HCT116 (cell line): ENCODE measurements around the gene CD99L2. TPM values are rescaled to one million over a fixed set of nuclear protein-coding genes. Genes with fewer than 3 reads are reported as not detected.

Source experiments
- ATAC-seq: fragments of 200-7000 bp; cut with Tn5 transposase; 2 replicates; pipeline ENCODE4 v1.9.1; 2020; ENCODE audit warnings: mild to moderate bottlenecking, moderate library complexity
- BruUV-seq: library from RNA; stranded (reverse); fragments of 400-500 nt; replicated peaks from 2 replicates; lab custom pipeline; 2021; lab: Mats Ljungman, UMichigan
- CTCF ChIA-PET: fragments of 300-600 bp; sonication (Branson Sonifier 250); formaldehyde crosslinking; loops from one replicate; lab custom pipeline; 2021; ENCODE audit warnings: antibody characterized with exemption; lab: Charles Lee
- POLR2A ChIA-PET: fragments of 300-600, 350-600 bp; sonication (Branson Sonifier 250); formaldehyde crosslinking; loops from one replicate; lab custom pipeline; 2021; ENCODE audit warnings: antibody characterized with exemption; lab: Charles Lee
- RAD21 ChIA-PET, 2 experiments: fragments of 300-600 bp; sonication (Branson Sonifier 250); formaldehyde crosslinking; loops; one replicate each; lab custom pipeline; 2023; ENCODE audit warnings: low total read pairs in 2 of 2; ENCODE audit not compliant: uncharacterized antibody in 2 of 2, unreplicated experiment in 2 of 2, low non-redundant PET in 1 of 2; lab: Charles Lee
- DNase-seq: peaks from one replicate; pipeline ENCODE4 v3.0.0-alpha.2; 2010; ENCODE audit warnings: low read depth, low spot score
- H2AFZ ChIP-seq: fragments of 200-600 bp; shearing (Covaris generic), sonication (generic); 2 replicates; pipeline ENCODE4 v1.6.1; 2017; ENCODE audit warnings: low read depth, mixed run types, mixed read lengths, antibody characterized with exemption, low read length; ENCODE audit not compliant: poor library complexity, severe bottlenecking
- H3K27ac ChIP-seq: 2 replicates; pipeline ENCODE4 v1.5.1; 2012; ENCODE audit warnings: low read depth, low read length
- H3K27me3 ChIP-seq: fragments of 200-600 bp; sonication (generic); 2 replicates; pipeline ENCODE4 v1.6.1; 2016; ENCODE audit warnings: mixed run types, low read length, mixed read lengths; ENCODE audit not compliant: insufficient read depth
- H3K36me3 ChIP-seq, 2 experiments: fragments of 200-500 bp in 1 of 2; fragments of 200-600 bp in 1 of 2; sonication (Bioruptor generic) in 1 of 2; sonication (generic) in 1 of 2; 2 replicates each; pipeline versions ENCODE4 v1.5.1 to v1.6.1; 2014 to 2016; ENCODE audit warnings: low read length in 2 of 2, inconsistent platforms in 1 of 2, mixed read lengths in 1 of 2, mixed run types in 1 of 2; ENCODE audit not compliant: insufficient read depth in 2 of 2, control insufficient read depth in 1 of 2
- H3K4me1 ChIP-seq, 2 experiments: fragments of 200-600 bp in 1 of 2; sonication (generic) in 1 of 2; 2 replicates each; pipeline versions ENCODE4 v1.5.1 to v1.6.1; 2012 to 2017; ENCODE audit warnings: low read length in 2 of 2, inconsistent platforms in 1 of 2, mild to moderate bottlenecking in 1 of 2, mixed read lengths in 1 of 2, mixed run types in 1 of 2, moderate library complexity in 1 of 2; ENCODE audit not compliant: insufficient read depth in 2 of 2, control insufficient read depth in 1 of 2
- H3K4me2 ChIP-seq: fragments of 200-600 bp; sonication (generic); 2 replicates; pipeline ENCODE4 v1.6.1; 2017; ENCODE audit warnings: mixed run types, low read length, mixed read lengths
- H3K4me3 ChIP-seq, 2 experiments: fragments of 200-600 bp in 1 of 2; sonication (generic) in 1 of 2; replicated peaks in 1 of 2; 2 replicates each; pipeline ENCODE4 v1.5.1; 2011 to 2016; ENCODE audit warnings: low read length in 2 of 2, control low read depth in 1 of 2, low read depth in 1 of 2, mild to moderate bottlenecking in 1 of 2, mixed read lengths in 1 of 2, mixed run types in 1 of 2
- H3K79me2 ChIP-seq: fragments of 200-600 bp; sonication (generic); 2 replicates; pipeline ENCODE4 v1.6.1; 2017; ENCODE audit warnings: mild to moderate bottlenecking, mixed run types, low read length, moderate library complexity, mixed read lengths; ENCODE audit not compliant: insufficient read depth
- H3K9ac ChIP-seq: fragments of 200-600 bp; sonication (generic); 2 replicates; pipeline ENCODE4 v1.6.1; 2016; ENCODE audit warnings: low read length, mixed read lengths
- H3K9me2 ChIP-seq: fragments of 200-600 bp; sonication (generic), shearing (Covaris generic); 2 replicates; pipeline ENCODE4 v1.6.1; 2017; ENCODE audit warnings: mixed run types, mild to moderate bottlenecking, moderate library complexity; ENCODE audit not compliant: insufficient read depth
- H3K9me3 ChIP-seq, 2 experiments: fragments of 200-500 bp in 1 of 2; fragments of 200-600 bp in 1 of 2; sonication (Bioruptor generic) in 1 of 2; sonication (generic) in 1 of 2; 2 replicates each; pipeline ENCODE4 v1.6.1; 2014 to 2017; ENCODE audit warnings: low read length in 2 of 2, mixed read lengths in 2 of 2, inconsistent platforms in 1 of 2, low read depth in 1 of 2, mild to moderate bottlenecking in 1 of 2, mixed run types in 1 of 2, moderate library complexity in 1 of 2; ENCODE audit not compliant: control insufficient read depth in 1 of 2, insufficient read depth in 1 of 2
- H4K20me1 ChIP-seq: fragments of 200-600 bp; sonication (generic), shearing (Covaris generic); 2 replicates; pipeline ENCODE4 v1.6.1; 2017; ENCODE audit warnings: mixed run types, mild to moderate bottlenecking, moderate library complexity; ENCODE audit not compliant: insufficient read depth
- EZH2phosphoT487 ChIP-seq: fragments of 200-600 bp; IDR thresholded peaks from 2 replicates; pipeline ENCODE4 v1.6.1; 2018; ENCODE audit warnings: antibody characterized with exemption, borderline replicate concordance
- RAD21 ChIP-seq: IDR thresholded peaks from 2 replicates; pipeline ENCODE4 v1.6.1; 2012; ENCODE audit warnings: low read depth, mild to moderate bottlenecking
- intact Hi-C: fragments of 100-400 bp; cut with micrococcal nuclease; formaldehyde crosslinking; loops from 2 replicates; pipeline ENCODE4 v1.10.0; 2022
- total RNA-seq: library from RNA; stranded (reverse); gene quantifications from one replicate; pipeline ENCODE4 v1.2.1, GENCODE V29; 2021; ENCODE audit not compliant: unreplicated experiment
- TF ChIP-seq, protein P1 (sequence below): IDR thresholded peaks from 2 replicates; pipeline ENCODE4 v1.6.1; 2012
- TF ChIP-seq, protein P2 (sequence below): IDR thresholded peaks from 2 replicates; pipeline ENCODE4 v1.6.1; 2012; ENCODE audit warnings: low read depth

Gene CD99L2
- total RNA-seq, 1 experiment from 2014 or later, result 6.2 TPM

DNA sequence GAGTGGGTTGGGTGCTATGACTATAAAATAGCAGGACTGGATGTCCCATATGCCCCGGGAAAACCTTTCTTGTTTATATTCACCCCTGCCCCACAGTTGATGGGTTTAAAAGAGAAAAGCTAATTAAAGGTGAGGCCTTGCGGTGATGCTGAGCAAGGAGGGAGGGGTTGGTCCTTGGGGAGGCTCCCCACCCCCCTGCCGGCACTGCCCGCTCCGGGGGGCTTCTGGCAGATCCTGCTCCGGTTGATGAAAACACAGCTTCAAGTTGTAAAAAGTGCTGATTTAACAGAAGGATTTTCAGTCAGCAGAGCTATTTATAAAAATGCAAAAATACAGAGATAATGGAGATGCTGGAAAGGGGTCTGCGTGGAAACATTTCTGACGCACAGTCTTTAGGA, 136.7 kb downstream of the CD99L2 start:
- H3K4me2 ChIP-seq, result no peak overlapping the region
- no peaks in the 10 kb centered on the region for H3K27me3 ChIP-seq
- H2AFZ ChIP-seq, result no peak overlapping the region
- H3K9me2 ChIP-seq, result no peaks in the 10 kb centered on the region
- CTCF ChIA-PET, result interaction anchor here (2.1 kb wide), 1 partner anchor 10 kb away, joined by 7 read pairs; no protein-coding TSS in a partner anchor
- DNase-seq, result no peak
- POLR2A ChIA-PET, result no interaction called here
- no peak overlapping the region for H3K27ac ChIP-seq
- H3K9ac ChIP-seq, result no peak overlapping the region
- intact Hi-C loops, result no loop called here
- ATAC-seq, result no peak
- H3K79me2 ChIP-seq, result no peaks in the 10 kb centered on the region
- H3K36me3 ChIP-seq, result no peaks in the 10 kb centered on the region
- no peak for TF ChIP-seq RAD21
- no peaks in the 10 kb centered on the region for H4K20me1 ChIP-seq
- BruUV-seq, result no TSS peak
- no peaks in the 10 kb centered on the region for H3K9me3 ChIP-seq
- no peak overlapping the region for H3K4me3 ChIP-seq
- H3K4me1 ChIP-seq, result no peaks in the 10 kb centered on the region
- RAD21 ChIA-PET, result no interaction called here

DNA sequence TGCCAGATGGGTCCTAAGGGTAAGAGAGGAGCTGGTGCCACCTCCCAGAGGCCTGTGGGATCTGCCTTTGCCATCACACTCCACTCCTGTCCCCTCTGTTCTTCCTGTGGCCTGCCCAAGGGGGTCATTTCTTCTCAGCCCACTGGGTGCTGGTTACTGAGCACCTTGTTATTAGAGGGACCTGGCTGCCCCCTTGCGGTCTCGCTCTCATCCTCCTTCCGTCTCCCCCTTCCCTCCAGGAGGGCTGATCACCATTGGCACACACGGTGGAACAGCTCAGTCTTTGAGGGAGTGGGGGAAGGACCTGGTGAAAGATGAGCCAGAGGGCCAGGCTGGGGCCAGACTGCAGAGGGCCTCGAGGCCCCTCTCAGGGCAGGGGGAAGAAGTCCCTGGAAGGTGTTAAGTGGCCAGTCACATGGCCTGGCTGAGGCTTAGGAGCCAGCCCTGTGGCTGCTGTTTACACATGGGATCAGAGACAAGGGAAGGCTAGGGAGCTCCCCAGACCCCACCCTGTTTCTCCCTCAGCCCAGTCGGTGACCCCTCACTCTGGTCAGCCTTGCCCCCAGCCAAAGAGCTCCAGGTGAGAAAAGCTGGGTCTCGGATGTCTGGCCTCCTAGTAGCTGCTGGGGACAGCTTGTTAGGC, 137.2 kb downstream of the CD99L2 start:
- Histone ChIP-seq H3K9me2 (no peaks in the 10 kb centered on the region), H3K79me2 (no peaks in the 10 kb centered on the region), H3K4me1 (no peaks in the 10 kb centered on the region), H3K27me3 (no peaks in the 10 kb centered on the region), H3K4me2 (no peak overlapping the region), H3K36me3 (no peaks in the 10 kb centered on the region; a peak in 1 of 4 replicates), H3K4me3 (no peak overlapping the region), H3K9me3 (no peaks in the 10 kb centered on the region), H3K27ac (no peak overlapping the region), H3K9ac (no peak overlapping the region), H4K20me1 (no peaks in the 10 kb centered on the region), H2AFZ (no peak overlapping the region)
- DNase-seq (no peak), ATAC-seq (no peak)
- BruUV-seq, result no TSS peak
- no peak for TF ChIP-seq EZH2phosphoT487
- TF ChIP-seq, protein P1, sequence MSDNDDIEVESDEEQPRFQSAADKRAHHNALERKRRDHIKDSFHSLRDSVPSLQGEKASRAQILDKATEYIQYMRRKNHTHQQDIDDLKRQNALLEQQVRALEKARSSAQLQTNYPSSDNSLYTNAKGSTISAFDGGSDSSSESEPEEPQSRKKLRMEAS, result no peak
- TF ChIP-seq, protein P2, sequence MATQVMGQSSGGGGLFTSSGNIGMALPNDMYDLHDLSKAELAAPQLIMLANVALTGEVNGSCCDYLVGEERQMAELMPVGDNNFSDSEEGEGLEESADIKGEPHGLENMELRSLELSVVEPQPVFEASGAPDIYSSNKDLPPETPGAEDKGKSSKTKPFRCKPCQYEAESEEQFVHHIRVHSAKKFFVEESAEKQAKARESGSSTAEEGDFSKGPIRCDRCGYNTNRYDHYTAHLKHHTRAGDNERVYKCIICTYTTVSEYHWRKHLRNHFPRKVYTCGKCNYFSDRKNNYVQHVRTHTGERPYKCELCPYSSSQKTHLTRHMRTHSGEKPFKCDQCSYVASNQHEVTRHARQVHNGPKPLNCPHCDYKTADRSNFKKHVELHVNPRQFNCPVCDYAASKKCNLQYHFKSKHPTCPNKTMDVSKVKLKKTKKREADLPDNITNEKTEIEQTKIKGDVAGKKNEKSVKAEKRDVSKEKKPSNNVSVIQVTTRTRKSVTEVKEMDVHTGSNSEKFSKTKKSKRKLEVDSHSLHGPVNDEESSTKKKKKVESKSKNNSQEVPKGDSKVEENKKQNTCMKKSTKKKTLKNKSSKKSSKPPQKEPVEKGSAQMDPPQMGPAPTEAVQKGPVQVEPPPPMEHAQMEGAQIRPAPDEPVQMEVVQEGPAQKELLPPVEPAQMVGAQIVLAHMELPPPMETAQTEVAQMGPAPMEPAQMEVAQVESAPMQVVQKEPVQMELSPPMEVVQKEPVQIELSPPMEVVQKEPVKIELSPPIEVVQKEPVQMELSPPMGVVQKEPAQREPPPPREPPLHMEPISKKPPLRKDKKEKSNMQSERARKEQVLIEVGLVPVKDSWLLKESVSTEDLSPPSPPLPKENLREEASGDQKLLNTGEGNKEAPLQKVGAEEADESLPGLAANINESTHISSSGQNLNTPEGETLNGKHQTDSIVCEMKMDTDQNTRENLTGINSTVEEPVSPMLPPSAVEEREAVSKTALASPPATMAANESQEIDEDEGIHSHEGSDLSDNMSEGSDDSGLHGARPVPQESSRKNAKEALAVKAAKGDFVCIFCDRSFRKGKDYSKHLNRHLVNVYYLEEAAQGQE, result no peak
- ChIA-PET CTCF (no interaction called here), RAD21 (no interaction called here), POLR2A (no interaction called here)
- intact Hi-C loops, result no loop called here
